ENCODE data around the gene GJB5.

DNA sequence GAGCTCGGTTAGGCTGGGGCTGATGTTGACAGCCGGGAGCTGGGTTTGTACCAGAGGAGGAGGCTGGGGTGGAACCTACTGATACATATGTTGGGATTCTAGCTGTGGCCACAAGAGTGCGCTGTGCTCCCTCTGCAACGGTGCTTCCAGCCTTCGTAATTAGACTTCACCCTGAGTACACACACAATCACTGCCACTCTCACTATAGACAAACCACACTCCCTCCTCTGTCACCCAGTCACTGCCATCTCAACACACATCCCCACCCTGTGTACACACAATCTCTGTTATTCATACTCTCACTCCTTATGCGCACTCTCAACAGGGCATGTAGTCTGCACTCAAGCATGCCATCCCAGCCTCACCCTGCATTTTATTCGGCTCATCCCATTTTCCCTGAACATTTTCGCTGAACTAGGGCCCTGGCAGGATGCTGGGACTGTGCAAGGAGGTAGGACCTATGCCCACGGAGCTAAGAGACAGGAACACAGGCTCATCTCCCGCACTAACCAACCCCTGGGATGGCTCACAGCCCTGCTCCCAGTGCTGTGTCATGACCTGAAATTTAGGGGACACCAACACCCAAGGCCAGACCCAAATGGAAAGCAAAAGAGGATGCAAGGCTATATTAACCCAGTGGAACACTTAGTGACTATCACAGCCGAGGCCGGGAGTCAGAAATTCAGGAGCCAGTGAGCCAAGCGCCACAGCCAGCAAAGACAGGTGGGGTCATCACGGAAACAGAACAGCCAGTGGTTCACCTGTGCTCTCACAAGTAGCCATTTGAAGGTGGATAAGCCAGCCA, 31.9 kb downstream of the GJB5 start:
- TF ChIP-seq CTCF (IDR thresholded peaks at IDR 0.05) (peak; percentile 59 to 80 (median 63)), POLR2A (IDR thresholded peaks at IDR 0.05; ENCODE audit: low read depth) (no peak)

All from esophagus muscularis mucosa (tissue), 3 donors.